Measurements from ENCODE around the gene LRP8.

Gene LRP8

GRCh38 chr1:53307037-53307436 is 20.8 kb downstream of the LRP8 start:
- DNase-seq (ENCODE audit: low spot score in 2 of 2): no peak
- in situ Hi-C loops (cut with MboI; ENCODE audit: low sequenced_read_pairs): no loop called here
- H3K27me3 ChIP-seq (ENCODE audit: low read depth): no peaks in the 10 kb centered on the region
- H3K9me3 ChIP-seq: no peaks in the 10 kb centered on the region
- no peak overlapping the region for H3K4me3 ChIP-seq
- H3K4me1 ChIP-seq: no peaks in the 10 kb centered on the region
- no peaks in the 10 kb centered on the region; the same call in none of the 2 replicates for H3K36me3 ChIP-seq (replicated peaks)

GRCh38 chr1:53306168-53306567 is 21.7 kb downstream of the LRP8 start:
- no peaks in the 10 kb centered on the region for H3K9me3 ChIP-seq
- H3K4me1 ChIP-seq: no peaks in the 10 kb centered on the region
- H3K27me3 ChIP-seq (ENCODE audit: low read depth): no peaks in the 10 kb centered on the region
- no peak overlapping the region for H3K4me3 ChIP-seq
- no peaks in the 10 kb centered on the region; the same call in 1 of the 2 replicates for H3K36me3 ChIP-seq (replicated peaks)
- in situ Hi-C loops (cut with MboI; ENCODE audit: low sequenced_read_pairs): no loop called here
- no peak for DNase-seq (ENCODE audit: low spot score in 2 of 2)

DNA sequence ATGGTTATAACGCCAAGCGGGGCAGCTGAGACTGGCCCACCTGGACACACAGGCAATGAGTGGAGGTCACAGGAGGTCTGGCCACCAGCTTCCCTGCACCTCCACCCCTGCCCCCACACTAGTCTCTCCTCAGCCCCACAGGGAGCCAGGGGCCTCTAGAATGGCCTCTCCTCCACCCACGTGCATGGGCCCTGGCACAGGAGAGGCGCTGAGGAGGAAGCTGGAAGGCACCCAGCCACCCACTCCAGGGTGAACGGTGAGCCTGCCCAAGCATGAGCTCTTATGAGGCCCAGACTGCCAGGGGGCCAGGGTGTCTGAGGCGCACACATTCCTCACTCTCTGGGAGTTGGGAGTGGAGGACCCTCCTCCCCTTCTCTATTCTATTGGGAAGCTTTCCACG is 22.2 kb downstream of the LRP8 start:
- no peak for DNase-seq (ENCODE audit: low spot score in 2 of 2)
- in situ Hi-C loops (cut with MboI; ENCODE audit: low sequenced_read_pairs): no loop called here
- H3K9me3 ChIP-seq: no peaks in the 10 kb centered on the region

DNA sequence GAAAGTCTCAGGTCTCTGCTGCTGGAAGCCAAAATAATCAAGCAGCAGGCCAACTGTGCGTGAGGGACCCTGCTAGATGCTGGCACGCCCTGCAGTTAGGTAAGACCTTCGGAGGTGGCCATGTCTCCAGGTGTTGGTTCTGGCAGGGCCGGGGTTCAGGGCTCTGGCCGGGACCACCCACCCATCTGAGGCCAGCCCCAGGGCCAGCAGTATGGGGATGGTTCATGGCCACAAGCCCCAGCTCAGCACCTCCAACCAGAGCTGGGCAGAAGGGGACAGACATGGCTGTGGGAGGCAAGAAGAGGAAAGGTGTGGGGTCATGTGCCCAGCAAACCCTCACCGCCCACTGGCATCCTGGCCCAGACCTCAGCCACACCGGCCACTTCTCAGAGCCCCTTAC is 23.3 kb downstream of the LRP8 start:
- in situ Hi-C loops (cut with MboI; ENCODE audit: low sequenced_read_pairs): no loop called here
- Histone ChIP-seq H3K4me1 (no peaks in the 10 kb centered on the region), H3K4me3 (no peak overlapping the region), H3K36me3 (replicated peaks) (no peaks in the 10 kb centered on the region; the same call in 1 of the 2 replicates), H3K27me3 (ENCODE audit: low read depth) (no peaks in the 10 kb centered on the region), H3K9me3 (no peaks in the 10 kb centered on the region)
- no peak for DNase-seq (ENCODE audit: low spot score in 2 of 2)

More for the DNA sequence above, 22.2 kb downstream of the LRP8 start:
- no peaks in the 10 kb centered on the region for H3K4me1 ChIP-seq
- H3K27me3 ChIP-seq (ENCODE audit: low read depth): no peaks in the 10 kb centered on the region
- no peaks in the 10 kb centered on the region; the same call in 1 of the 2 replicates for H3K36me3 ChIP-seq (replicated peaks)
- H3K4me3 ChIP-seq: no peak overlapping the region

GRCh38 chr1:53303726-53304515 is 23.9 kb downstream of the LRP8 start:
- Histone ChIP-seq H3K4me3 (no peak overlapping the region), H3K9me3 (no peaks in the 10 kb centered on the region), H3K27me3 (ENCODE audit: low read depth) (no peaks in the 10 kb centered on the region), H3K4me1 (no peaks in the 10 kb centered on the region), H3K36me3 (replicated peaks) (no peaks in the 10 kb centered on the region; the same call in 1 of the 2 replicates)
- no peak for DNase-seq (ENCODE audit: low spot score in 2 of 2)
- in situ Hi-C loops (cut with MboI; ENCODE audit: low sequenced_read_pairs): no loop called here

DNA sequence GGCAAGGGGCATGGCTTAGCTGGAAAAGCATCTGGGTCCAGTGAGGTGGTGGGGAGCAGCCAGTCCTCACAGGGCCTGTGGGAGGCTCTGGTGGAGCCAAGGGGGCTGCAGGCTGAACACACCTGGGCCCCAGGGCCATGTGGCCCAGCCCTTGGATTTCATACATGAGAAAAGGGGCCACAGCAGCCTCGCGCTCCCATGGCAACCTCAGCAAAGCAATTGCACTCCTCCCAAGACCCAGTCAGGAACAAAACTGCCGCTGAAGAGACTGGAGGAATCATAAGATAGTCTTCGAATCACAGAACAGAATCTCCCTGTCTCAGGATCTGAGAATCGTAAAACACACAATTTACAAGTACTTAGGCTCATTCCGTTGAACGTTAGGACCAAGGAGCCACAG is 24.6 kb downstream of the LRP8 start:
- no peaks in the 10 kb centered on the region for H3K4me1 ChIP-seq
- in situ Hi-C loops (cut with MboI; ENCODE audit: low sequenced_read_pairs): no loop called here
- H3K9me3 ChIP-seq: no peaks in the 10 kb centered on the region
- H3K27me3 ChIP-seq (ENCODE audit: low read depth): no peaks in the 10 kb centered on the region
- DNase-seq (ENCODE audit: low spot score in 2 of 2): no peak
- no peaks in the 10 kb centered on the region; the same call in 1 of the 2 replicates for H3K36me3 ChIP-seq (replicated peaks)
- no peak overlapping the region for H3K4me3 ChIP-seq

- Histone ChIP-seq H3K4me3 (no peak overlapping the region), H3K27me3 (ENCODE audit: low read depth) (no peaks in the 10 kb centered on the region), H3K9me3 (no peaks in the 10 kb centered on the region), H3K36me3 (replicated peaks) (no peaks in the 10 kb centered on the region), H3K4me1 (no peaks in the 10 kb centered on the region)
- in situ Hi-C loops (cut with MboI; ENCODE audit: low sequenced_read_pairs): no loop called here
- DNase-seq (ENCODE audit: low spot score in 2 of 2): no peak
These were observed 28.6 kb downstream of the LRP8 start for GRCh38 chr1:53299233-53299632.

DNA sequence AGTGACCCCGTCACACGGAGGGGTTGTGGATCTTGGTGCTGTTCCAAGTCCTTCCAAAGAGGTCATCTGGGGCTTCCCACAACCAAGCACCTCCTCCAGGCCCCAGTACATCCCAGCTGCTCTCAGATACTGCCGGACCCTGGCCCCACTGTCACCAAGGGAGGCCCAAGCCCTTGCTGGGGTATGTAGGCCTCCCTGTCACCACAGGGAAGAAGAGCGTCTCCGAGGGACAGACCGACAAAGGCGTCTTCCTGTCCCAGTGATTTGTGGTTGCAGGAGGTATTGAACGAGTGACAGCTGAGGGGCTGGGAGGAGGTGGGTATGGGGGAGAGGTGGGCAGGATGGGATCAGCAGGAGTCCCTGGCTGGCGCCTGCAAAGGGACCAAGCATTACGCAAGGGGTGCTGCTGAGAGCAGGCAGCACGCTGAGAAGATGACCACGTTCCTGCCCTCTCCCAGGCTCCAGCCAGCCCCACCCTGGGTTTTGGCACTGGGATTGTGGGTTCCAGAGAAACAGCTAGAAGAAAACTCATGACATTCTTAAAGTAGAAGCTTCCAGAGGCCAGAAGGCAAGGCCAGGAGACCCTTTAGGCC is 29.7 kb downstream of the LRP8 start:
- in situ Hi-C loops (cut with MboI; ENCODE audit: low sequenced_read_pairs): no loop called here
- Histone ChIP-seq H3K4me3 (no peak overlapping the region), H3K4me1 (no peaks in the 10 kb centered on the region), H3K27me3 (ENCODE audit: low read depth) (no peaks in the 10 kb centered on the region), H3K36me3 (replicated peaks) (no peaks in the 10 kb centered on the region), H3K9me3 (no peaks in the 10 kb centered on the region)
- no peak for DNase-seq (ENCODE audit: low spot score in 2 of 2)

GRCh38 chr1:53297195-53297594 is 30.7 kb downstream of the LRP8 start:
- no peak overlapping the region for H3K4me3 ChIP-seq
- no peak for DNase-seq (ENCODE audit: low spot score in 2 of 2)
- no peaks in the 10 kb centered on the region for H3K4me1 ChIP-seq
- no peaks in the 10 kb centered on the region for H3K27me3 ChIP-seq (ENCODE audit: low read depth)
- H3K9me3 ChIP-seq: no peaks in the 10 kb centered on the region
- H3K36me3 ChIP-seq (replicated peaks): no peaks in the 10 kb centered on the region; the same call in 1 of the 2 replicates
- in situ Hi-C loops (cut with MboI; ENCODE audit: low sequenced_read_pairs): no loop called here

DNA sequence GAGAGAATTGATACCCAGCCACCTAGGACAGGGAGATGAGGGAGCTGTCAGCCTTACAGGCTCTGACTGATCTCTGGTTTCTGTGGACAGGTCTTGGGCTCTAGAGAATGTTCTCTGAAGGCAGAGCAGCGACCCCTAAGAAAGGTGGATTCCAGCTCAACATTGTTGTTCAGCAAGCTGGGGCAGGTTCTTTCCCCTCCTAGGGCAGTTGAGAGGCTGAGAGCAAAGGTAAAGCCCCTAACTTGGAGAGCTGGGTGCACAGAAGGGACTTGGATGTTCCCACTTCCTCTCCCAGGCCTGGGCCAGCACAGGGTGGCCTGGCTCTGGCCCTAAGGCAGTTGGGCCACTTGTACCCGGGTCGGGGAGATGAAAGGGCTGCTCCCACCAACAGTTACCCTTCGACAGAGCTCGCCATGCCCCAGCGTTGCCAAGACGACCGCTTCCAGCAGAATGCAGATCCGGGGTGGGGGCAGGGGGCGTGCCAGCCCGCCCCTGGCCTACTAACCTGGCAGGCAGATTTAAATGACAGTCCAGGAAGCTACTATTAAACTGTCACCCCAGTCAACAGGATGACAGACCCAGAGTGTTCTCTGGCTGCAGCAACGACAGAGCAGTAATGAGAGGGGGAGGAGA is 31.6 kb downstream of the LRP8 start:
- H3K4me1 ChIP-seq: no peaks in the 10 kb centered on the region
- H3K4me3 ChIP-seq: no peak overlapping the region
- DNase-seq (ENCODE audit: low spot score in 2 of 2): no peak
- in situ Hi-C loops (cut with MboI; ENCODE audit: low sequenced_read_pairs): no loop called here
- no peaks in the 10 kb centered on the region for H3K9me3 ChIP-seq
- H3K36me3 ChIP-seq (replicated peaks): no peaks in the 10 kb centered on the region; the same call in 1 of the 2 replicates
- no peaks in the 10 kb centered on the region for H3K27me3 ChIP-seq (ENCODE audit: low read depth)

- H3K36me3 ChIP-seq (replicated peaks): no peaks in the 10 kb centered on the region; the same call in 1 of the 2 replicates
- no peaks in the 10 kb centered on the region for H3K9me3 ChIP-seq
- H3K4me1 ChIP-seq: no peaks in the 10 kb centered on the region
- no peak overlapping the region for H3K4me3 ChIP-seq
- in situ Hi-C loops (cut with MboI; ENCODE audit: low sequenced_read_pairs): no loop called here
- no peak for DNase-seq (ENCODE audit: low spot score in 2 of 2)
- no peaks in the 10 kb centered on the region for H3K27me3 ChIP-seq (ENCODE audit: low read depth)
These were observed 32.1 kb downstream of the LRP8 start for GRCh38 chr1:53295726-53296116.

GRCh38 chr1:53295295-53295694 is 32.6 kb downstream of the LRP8 start:
- Histone ChIP-seq H3K27me3 (ENCODE audit: low read depth) (no peaks in the 10 kb centered on the region), H3K9me3 (no peaks in the 10 kb centered on the region), H3K4me3 (no peak overlapping the region), H3K4me1 (no peaks in the 10 kb centered on the region), H3K36me3 (replicated peaks) (no peaks in the 10 kb centered on the region; the same call in 1 of the 2 replicates)
- in situ Hi-C loops (cut with MboI; ENCODE audit: low sequenced_read_pairs): no loop called here
- no peak for DNase-seq (ENCODE audit: low spot score in 2 of 2)

GRCh38 chr1:53294567-53294966 is 33.3 kb downstream of the LRP8 start:
- no peaks in the 10 kb centered on the region; the same call in 1 of the 2 replicates for H3K4me1 ChIP-seq
- DNase-seq (ENCODE audit: low spot score in 2 of 2): no peak
- H3K27me3 ChIP-seq (ENCODE audit: low read depth): no peaks in the 10 kb centered on the region
- in situ Hi-C loops (cut with MboI; ENCODE audit: low sequenced_read_pairs): no loop called here
- H3K9me3 ChIP-seq: no peaks in the 10 kb centered on the region
- no peak overlapping the region for H3K4me3 ChIP-seq
- H3K36me3 ChIP-seq (replicated peaks): peaks cover 2% of the 10 kb centered on the region; the same call in 1 of the 2 replicates

GRCh38 chr1:53294061-53294460 is 33.8 kb downstream of the LRP8 start:
- Histone ChIP-seq H3K27me3 (ENCODE audit: low read depth) (no peaks in the 10 kb centered on the region), H3K9me3 (no peaks in the 10 kb centered on the region), H3K36me3 (replicated peaks) (peaks cover 8% of the 10 kb centered on the region; the same call in 1 of the 2 replicates), H3K4me3 (no peak overlapping the region), H3K4me1 (peaks cover under 1% of the 10 kb centered on the region)
- DNase-seq (ENCODE audit: low spot score in 2 of 2): no peak
- in situ Hi-C loops (cut with MboI; ENCODE audit: low sequenced_read_pairs): no loop called here

All from HAP-1 (cell line).